Measurements from ENCODE around the gene PKD1L1.

- no peak for TF ChIP-seq CTCF (IDR thresholded peaks at IDR 0.05)
- no peak for TF ChIP-seq RAD21 (IDR thresholded peaks at IDR 0.05; ENCODE audit: low read length)
- TF ChIP-seq IRF3 (IDR thresholded peaks at IDR 0.05; ENCODE audit: low read depth, low read length) = no peak
- no peak for TF ChIP-seq TAF1 (IDR thresholded peaks at IDR 0.05; ENCODE audit: borderline replicate concordance, low read depth, low read length)
- no peak for TF ChIP-seq REST (IDR thresholded peaks at IDR 0.05; ENCODE audit: low read depth, low read length)
- no peak for TF ChIP-seq POLR2AphosphoS5 (IDR thresholded peaks at IDR 0.05; ENCODE audit: low read depth, low read length)
- no peak for TF ChIP-seq EP300 (IDR thresholded peaks at IDR 0.05; ENCODE audit: borderline replicate concordance in 1 of 2, low read depth in 1 of 2, low read length in 1 of 2)
- TF ChIP-seq NFIC (IDR thresholded peaks at IDR 0.05; ENCODE audit: borderline replicate concordance) = no peak
- no peak for TF ChIP-seq MXI1 (IDR thresholded peaks at IDR 0.05; ENCODE audit: low read depth, low read length)
- TF ChIP-seq TEAD4 (IDR thresholded peaks at IDR 0.05; ENCODE audit: borderline replicate concordance, insufficient read depth) = no peak
- no peak for TF ChIP-seq ELF1 (IDR thresholded peaks at IDR 0.05)
- no peak for TF ChIP-seq USF1 (IDR thresholded peaks at IDR 0.05; ENCODE audit: borderline replicate concordance, low read depth)
- no peak for TF ChIP-seq TCF12 (IDR thresholded peaks at IDR 0.05)
- TF ChIP-seq SMC3 (IDR thresholded peaks at IDR 0.05; ENCODE audit: low read depth, low read length) = no peak
These were observed 39.5 kb downstream of the PKD1L1 start for GRCh38 chr7:47908720-47909119.

All from SK-N-SH (cell line).